T-cell (primary cell): Measurements from ENCODE around the gene SLC24A4. TPM values are rescaled to one million over a fixed set of nuclear protein-coding genes. Genes with fewer than 3 reads are reported as not detected.

Experiments
- ATAC-seq, 4 experiments: fragments of 200-7000 bp in 3 of 4; fragments of 150-1000 bp in 1 of 4; cut with Tn5 transposase; replicated peaks in 1 of 4; 1 replicate in 3 of 4; 2 replicates in 1 of 4; pipeline ENCODE4 v1.10.0; 2021; ENCODE audit warnings: moderate library complexity in 3 of 4, mild to moderate bottlenecking in 2 of 4, moderate number of reproducible peaks in 1 of 4
- CTCF ChIA-PET, 2 donors: fragments of 300-600 bp; sonication (Branson Sonifier 250); formaldehyde crosslinking; loops; one replicate each; lab custom pipeline; 2022; ENCODE audit warnings: antibody characterized with exemption in 2 of 2; lab: Charles Lee
- POLR2A ChIA-PET, 2 donors: fragments of 300-600 bp; sonication (Branson Sonifier 250); formaldehyde crosslinking; loops; one replicate each; lab custom pipeline; 2022; ENCODE audit warnings: antibody characterized with exemption in 2 of 2; lab: Charles Lee
- DNase-seq, 35 experiments: peaks; one replicate each; pipeline versions ENCODE4 v3.0.0 to v3.0.0-alpha.2; 2013 to 2023
- H3K27ac ChIP-seq: one replicate; pipeline ENCODE4 v1.5.1; 2013; ENCODE audit warnings: low read length
- H3K27me3 ChIP-seq, 2 experiments: replicated peaks in 1 of 2; 1 replicate in 1 of 2; 2 replicates in 1 of 2; pipeline versions ENCODE4 v1.6.1 to v1.7.0; 2013; ENCODE audit warnings: low read length in 1 of 2, mixed read lengths in 1 of 2; ENCODE audit not compliant: control insufficient read depth in 2 of 2, insufficient read depth in 2 of 2; ENCODE audit errors: extremely low read depth in 1 of 2
- H3K36me3 ChIP-seq, 2 donors: 1 replicate in 1 of 2; 2 replicates in 1 of 2; pipeline versions ENCODE4 v1.6.1 to v1.7.0; 2013; ENCODE audit warnings: low read length in 1 of 2; ENCODE audit not compliant: control insufficient read depth in 2 of 2, insufficient read depth in 1 of 2; ENCODE audit errors: extremely low read depth in 1 of 2
- H3K4me1 ChIP-seq, 2 experiments: 1 replicate in 1 of 2; 2 replicates in 1 of 2; pipeline versions ENCODE4 v1.6.1 to v1.7.0; 2013; ENCODE audit warnings: low read length in 2 of 2, mixed read lengths in 1 of 2; ENCODE audit not compliant: insufficient read depth in 2 of 2, control insufficient read depth in 1 of 2; ENCODE audit errors: extremely low read depth in 1 of 2
- H3K4me3 ChIP-seq, 2 donors: 1 replicate in 1 of 2; 2 replicates in 1 of 2; pipeline versions ENCODE4 v1.5.1 to v1.7.0; 2013; ENCODE audit warnings: mild to moderate bottlenecking in 2 of 2, low read length in 1 of 2, moderate library complexity in 1 of 2; ENCODE audit not compliant: control insufficient read depth in 1 of 2; ENCODE audit errors: extremely low read depth in 1 of 2
- H3K9me3 ChIP-seq: 2 replicates; pipeline ENCODE4 v1.7.0; 2013
- H3K27ac Mint-ChIP-seq, 2 donors: one replicate each; pipeline ENCODE4 v1.8.0; 2020 to 2021; ENCODE audit warnings: mild to moderate bottlenecking in 2 of 2, mixed read lengths in 2 of 2
- H3K27me3 Mint-ChIP-seq, 2 donors: one replicate each; pipeline ENCODE4 v1.8.0; 2021 to 2022; ENCODE audit warnings: mixed read lengths in 2 of 2
- H3K36me3 Mint-ChIP-seq: one replicate; pipeline ENCODE4 v1.8.0; 2021; ENCODE audit warnings: mixed read lengths
- H3K4me1 Mint-ChIP-seq, 3 donors: one replicate each; pipeline ENCODE4 v1.8.0; 2020 to 2022; ENCODE audit warnings: mixed read lengths in 3 of 3, mild to moderate bottlenecking in 1 of 3
- H3K4me3 Mint-ChIP-seq, 3 donors: one replicate each; pipeline ENCODE4 v1.8.0; 2020 to 2022; ENCODE audit warnings: mild to moderate bottlenecking in 3 of 3, mixed read lengths in 3 of 3, moderate library complexity in 3 of 3
- H3K9me3 Mint-ChIP-seq, 3 donors: one replicate each; pipeline ENCODE4 v1.8.0; 2020 to 2022; ENCODE audit warnings: mixed read lengths in 3 of 3
- WGBS: methylation state at CpG from one replicate; pipeline ENCODE4 v1.1.5; 2013; ENCODE audit warnings: missing lambda C conversion rate; ENCODE audit not compliant: insufficient coverage; 5-methylcytosine and 5-hydroxymethylcytosine counted together
- total RNA-seq, 35 experiments: library from RNA in 6 of 35; stranded (reverse) in 6 of 35; fragments of 120-200 nt in 1 of 35; gene quantifications; one replicate each; pipeline versions ENCODE4 v1.2.1 to v1.2.4 and lab custom pipeline; 2013 to 2026

SLC24A4 gene
- total RNA-seq, 5 donors from 2014 or later (not counting 1 experiment from before 2014, with no cell fraction given), result 0.14 to 0.15 TPM; not detected in 3

DNA sequence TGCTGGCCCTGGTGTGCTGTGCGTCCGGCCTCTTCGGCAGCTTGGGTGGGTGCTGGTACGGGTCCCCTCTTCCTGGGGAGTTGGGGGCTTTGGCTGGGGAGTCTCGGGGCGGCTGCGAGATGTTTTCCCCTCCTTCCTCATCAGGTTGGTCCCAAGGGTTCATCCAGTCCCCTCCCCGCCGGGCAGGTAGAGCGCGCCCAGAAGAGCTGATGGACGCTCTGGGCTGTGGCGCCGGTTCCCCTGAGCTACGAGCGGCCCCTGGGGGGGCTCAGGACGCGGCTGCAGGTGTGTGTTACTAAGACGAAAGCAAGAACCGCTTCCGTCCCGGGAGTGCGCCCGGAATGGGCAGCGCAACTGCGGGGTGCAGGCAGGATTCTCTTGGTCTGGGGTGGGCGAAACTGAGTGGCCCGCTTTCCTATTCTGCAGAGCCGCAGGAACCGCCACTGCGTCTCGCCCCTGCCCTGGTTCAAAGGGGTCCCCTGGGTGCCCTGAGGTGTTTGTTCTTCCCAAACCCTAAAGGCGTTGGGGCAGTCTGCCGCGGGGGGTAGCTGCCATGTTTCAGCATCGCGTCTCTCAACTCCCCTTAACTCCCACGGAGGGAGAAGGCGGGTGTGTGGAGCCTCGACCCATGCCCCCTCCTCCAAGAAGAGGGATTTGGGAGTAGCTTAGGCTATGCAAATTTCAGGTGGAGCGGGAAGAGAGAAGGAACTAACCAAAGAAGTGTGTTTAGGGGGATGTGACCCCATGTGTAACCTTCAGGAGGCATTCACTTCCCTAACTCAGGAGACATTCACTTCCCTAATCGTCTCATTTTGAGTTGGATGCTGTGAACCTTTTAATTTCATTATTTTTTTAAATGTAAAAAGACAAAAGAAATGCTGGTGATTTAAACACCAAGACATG is 1.2 kb downstream of the SLC24A4 start:
- H3K4me3 Mint-ChIP-seq, result peak overlapping the region in 2 of 3 donors; percentile 17 to 47
- H3K27ac ChIP-seq, result no peak overlapping the region
- ChIA-PET CTCF (no interaction called here), POLR2A (no interaction called here)
- H3K27ac Mint-ChIP-seq, result no peak overlapping the region
- peak overlapping the region in 1 of 2 donors; percentile 42 for H3K4me3 ChIP-seq
- H3K4me1 ChIP-seq, result peaks cover 0 to 12% of the 10 kb centered on the region in 2 experiments
- H3K36me3 ChIP-seq, result no peaks in the 10 kb centered on the region
- no peaks in the 10 kb centered on the region for H3K9me3 ChIP-seq
- H3K27me3 Mint-ChIP-seq, result peaks cover 37 to 57% of the 10 kb centered on the region in 2 donors
- no peak for DNase-seq
- 10% methylated on average over 24 of the region's 42 CpGs for WGBS
- H3K9me3 Mint-ChIP-seq, result no peaks in the 10 kb centered on the region
- peaks cover 12 to 45% of the 10 kb centered on the region in 2 experiments for H3K27me3 ChIP-seq
- no peaks in the 10 kb centered on the region for H3K36me3 Mint-ChIP-seq
- H3K4me1 Mint-ChIP-seq, result peaks cover 0 to 12% (median 7%) of the 10 kb centered on the region in 3 donors
- no peak for ATAC-seq

GRCh38 chr14:92325835-92326234 is 2.9 kb downstream of the SLC24A4 start:
- DNase-seq, result peak in 1 of 35 experiments; percentile 14
- Histone ChIP-seq H3K27me3 (peaks cover 9 to 36% of the 10 kb centered on the region in 2 experiments), H3K27ac (no peak overlapping the region), H3K9me3 (no peaks in the 10 kb centered on the region), H3K36me3 (no peaks in the 10 kb centered on the region), H3K4me3 (no peak overlapping the region), H3K4me1 (peaks cover 0 to 12% of the 10 kb centered on the region in 2 experiments)
- ChIA-PET POLR2A (no interaction called here), CTCF (no interaction called here)
- H3K27me3 Mint-ChIP-seq, result peaks cover 29 to 46% of the 10 kb centered on the region in 2 donors
- H3K4me3 Mint-ChIP-seq, result no peak overlapping the region
- ATAC-seq, result no peak
- H3K4me1 Mint-ChIP-seq, result peaks cover 0 to 12% (median 7%) of the 10 kb centered on the region in 3 donors
- no peaks in the 10 kb centered on the region for H3K36me3 Mint-ChIP-seq
- no peak overlapping the region for H3K27ac Mint-ChIP-seq
- no peaks in the 10 kb centered on the region for H3K9me3 Mint-ChIP-seq
- 80% methylated on average over 1 of the region's 4 CpGs for WGBS

GRCh38 chr14:92328664-92329255 is 5.8 kb downstream of the SLC24A4 start:
- Histone ChIP-seq H3K9me3 (no peaks in the 10 kb centered on the region), H3K4me3 (no peak overlapping the region), H3K27ac (no peak overlapping the region), H3K36me3 (no peaks in the 10 kb centered on the region), H3K4me1 (peaks cover 0 to 5% of the 10 kb centered on the region in 2 experiments), H3K27me3 (peaks cover 4 to 18% of the 10 kb centered on the region in 2 experiments)
- no peak for DNase-seq
- WGBS, result 50% methylated on average over 4 of the region's 8 CpGs
- ATAC-seq, result no peak
- H3K36me3 Mint-ChIP-seq, result no peaks in the 10 kb centered on the region
- H3K4me1 Mint-ChIP-seq, result peaks cover 0 to 7% (median 0%) of the 10 kb centered on the region in 3 donors
- H3K27ac Mint-ChIP-seq, result no peak overlapping the region
- H3K4me3 Mint-ChIP-seq, result no peak overlapping the region
- ChIA-PET CTCF (no interaction called here), POLR2A (no interaction called here)
- no peaks in the 10 kb centered on the region for H3K9me3 Mint-ChIP-seq
- H3K27me3 Mint-ChIP-seq, result peaks cover 17 to 30% of the 10 kb centered on the region in 2 donors

GRCh38 chr14:92334050-92334449 is 11.1 kb downstream of the SLC24A4 start:
- ChIA-PET CTCF (no interaction called here), POLR2A (no interaction called here)
- WGBS, result 100% methylated on average over 1 of the region's 4 CpGs
- H3K27ac Mint-ChIP-seq, result no peak overlapping the region
- no peak overlapping the region for H3K4me3 ChIP-seq
- peaks cover 0 to 9% of the 10 kb centered on the region in 2 experiments for H3K27me3 ChIP-seq
- no peaks in the 10 kb centered on the region for H3K4me1 Mint-ChIP-seq
- H3K4me1 ChIP-seq, result no peaks in the 10 kb centered on the region
- no peak for DNase-seq
- H3K4me3 Mint-ChIP-seq, result no peak overlapping the region
- H3K36me3 Mint-ChIP-seq, result no peaks in the 10 kb centered on the region
- no peaks in the 10 kb centered on the region for H3K9me3 ChIP-seq
- H3K27me3 Mint-ChIP-seq, result peaks cover 0 to 16% of the 10 kb centered on the region in 2 donors
- no peak for ATAC-seq
- no peaks in the 10 kb centered on the region for H3K36me3 ChIP-seq
- H3K9me3 Mint-ChIP-seq, result no peaks in the 10 kb centered on the region
- H3K27ac ChIP-seq, result no peak overlapping the region

DNA sequence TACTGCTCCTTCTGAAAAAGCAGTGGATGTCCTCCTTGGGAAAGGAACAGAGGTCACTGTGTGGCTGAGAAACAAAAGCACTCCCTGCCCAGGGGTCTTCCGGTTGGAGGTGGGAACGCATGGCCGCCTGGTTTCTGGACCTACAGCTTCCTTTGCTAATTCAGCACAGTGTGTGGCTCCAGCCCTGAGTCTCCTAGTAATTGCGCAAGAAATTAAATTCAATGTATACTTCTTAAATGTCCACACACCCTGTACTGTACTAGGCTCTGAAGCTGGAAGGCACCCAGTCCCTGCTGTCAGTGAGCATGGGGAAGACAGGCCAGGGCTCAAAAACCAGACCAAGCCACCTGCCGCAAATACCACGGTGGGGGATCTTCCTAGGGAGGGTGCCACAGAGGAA is 13.4 kb downstream of the SLC24A4 start:
- WGBS, result 67% methylated on average over 1 of the region's 6 CpGs
- DNase-seq (no peak), ATAC-seq (no peak)
- Histone ChIP-seq H3K36me3 (no peaks in the 10 kb centered on the region), H3K27ac (no peak overlapping the region), H3K27me3 (peaks cover 0 to 24% of the 10 kb centered on the region in 2 experiments), H3K4me3 (no peak overlapping the region), H3K4me1 (no peaks in the 10 kb centered on the region), H3K9me3 (no peaks in the 10 kb centered on the region)
- Mint-ChIP-seq H3K4me3 (no peak overlapping the region), H3K9me3 (no peaks in the 10 kb centered on the region), H3K27ac (no peak overlapping the region), H3K27me3 (peaks cover 14 to 22% of the 10 kb centered on the region in 2 donors), H3K36me3 (no peaks in the 10 kb centered on the region), H3K4me1 (peaks cover 0 to 4% (median 2%) of the 10 kb centered on the region in 3 donors)
- ChIA-PET POLR2A (no interaction called here), CTCF (no interaction called here)

GRCh38 chr14:92339426-92339825 is 16.5 kb downstream of the SLC24A4 start:
- Histone ChIP-seq H3K27me3 (peaks cover 0 to 25% of the 10 kb centered on the region in 2 experiments), H3K9me3 (no peaks in the 10 kb centered on the region), H3K27ac (no peak overlapping the region), H3K4me3 (no peak overlapping the region), H3K4me1 (no peaks in the 10 kb centered on the region), H3K36me3 (no peaks in the 10 kb centered on the region)
- H3K9me3 Mint-ChIP-seq, result peaks cover 0 to 5% (median 4%) of the 10 kb centered on the region in 3 donors
- ATAC-seq (no peak), DNase-seq (no peak)
- POLR2A ChIA-PET, result no interaction called here
- WGBS, result 64% methylated on average over 4 of the region's 12 CpGs
- peaks cover 0 to 13% (median 9%) of the 10 kb centered on the region in 3 donors for H3K4me1 Mint-ChIP-seq
- no peak overlapping the region for H3K27ac Mint-ChIP-seq
- peaks cover 20 to 35% of the 10 kb centered on the region in 2 donors for H3K27me3 Mint-ChIP-seq
- H3K36me3 Mint-ChIP-seq, result no peaks in the 10 kb centered on the region
- CTCF ChIA-PET, result no interaction called here
- no peak overlapping the region for H3K4me3 Mint-ChIP-seq
